Peyer's patch (tissue), 4 donors: ENCODE results near the gene LRRC25.

Experiments
- CTCF ChIP-seq, 6 experiments: fragments of 450-650 bp in 4 of 6; fragments of 200-600 bp in 2 of 6; sonication (generic) in 1 of 6; IDR thresholded peaks; one replicate each; pipeline ENCODE4 v1.5.1; 2017 to 2019; ENCODE audit warnings: antibody characterized with exemption in 6 of 6, mild to moderate bottlenecking in 3 of 6, moderate library complexity in 1 of 6
- POLR2A ChIP-seq, 2 donors: fragments of 450-650 bp; IDR thresholded peaks; one replicate each; pipeline ENCODE4 v1.5.1; 2017; ENCODE audit warnings: antibody characterized with exemption in 2 of 2, mild to moderate bottlenecking in 2 of 2, moderate library complexity in 2 of 2

- TF ChIP-seq CTCF (IDR thresholded peaks at IDR 0.05) = peak in 5 of 6 experiments; percentile 16 to 86 (median 80)
- peak; percentile 95 for TF ChIP-seq POLR2A (IDR thresholded peaks at IDR 0.05)
Observed at GRCh38 chr19:18385675-18386542, 11.5 kb downstream of the LRRC25 start, which contains the start of gene GDF15.
